GM23338 (cell line): ENCODE data around the gene TASOR.

Experiments
- EZH2 ChIP-seq: fragments of 200-600 bp; sonication (generic); IDR thresholded peaks from one replicate; pipeline ENCODE4 v1.8.0; 2017; ENCODE audit warnings: antibody characterized with exemption, mild to moderate bottlenecking, low read depth; ENCODE audit not compliant: unreplicated experiment
- POLR2AphosphoS5 ChIP-seq: IDR thresholded peaks from 2 replicates; pipeline ENCODE4 v1.6.1; 2016; ENCODE audit warnings: antibody characterized with exemption, low read depth
- TF ChIP-seq, protein P1 (sequence below), 2 experiments: fragments of 200-600 bp in 1 of 2; sonication (generic) in 1 of 2; conservative IDR thresholded peaks; 2 replicates each; pipeline versions ENCODE4 v1.5.1 to v1.6.1; 2016 to 2017; ENCODE audit warnings: antibody characterized with exemption in 2 of 2, low read depth in 2 of 2, mild to moderate bottlenecking in 2 of 2, moderate library complexity in 1 of 2
- TF ChIP-seq, protein P2 (sequence below): IDR thresholded peaks from one replicate; pipeline ENCODE4 v1.6.1; 2018; ENCODE audit warnings: antibody characterized with exemption; ENCODE audit not compliant: unreplicated experiment

DNA sequence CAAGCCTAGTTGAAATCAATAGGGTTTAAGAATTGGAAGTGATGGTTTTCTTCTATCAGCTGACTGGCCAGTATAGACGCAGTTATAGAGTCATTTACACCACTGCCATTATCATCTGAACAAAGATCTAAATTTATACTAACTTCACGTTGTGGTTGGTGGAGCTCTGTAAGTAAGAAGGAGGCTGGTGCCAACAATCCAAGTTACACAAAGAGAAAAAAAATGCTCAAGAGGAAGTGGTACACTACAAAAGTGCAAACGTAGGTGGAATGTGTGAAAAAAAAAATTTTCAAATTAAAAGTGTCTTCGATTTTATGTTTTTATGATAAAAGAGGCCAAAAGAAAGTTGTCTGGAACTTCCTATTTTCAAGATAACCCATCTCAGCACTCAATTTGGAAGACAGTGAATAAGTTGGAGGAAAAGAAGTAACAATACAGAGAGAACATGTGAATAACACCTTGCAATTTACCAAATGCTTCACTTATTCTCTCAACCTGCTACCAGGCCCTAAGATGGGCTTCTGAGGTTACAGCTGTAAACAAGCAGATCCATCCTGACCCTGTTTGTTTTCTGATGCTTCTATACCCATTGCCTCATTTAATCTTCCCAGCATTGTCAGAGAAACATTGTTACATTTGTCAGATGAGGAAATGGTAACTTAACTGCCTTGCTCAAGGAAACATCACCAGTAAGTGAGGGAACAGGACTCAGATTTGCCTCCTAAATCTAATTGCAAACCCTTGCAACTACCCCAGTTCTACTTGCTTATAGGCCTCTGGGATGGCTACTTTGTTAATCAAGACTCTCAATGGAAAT lies 12.0 kb upstream of the TASOR start:
- TF ChIP-seq, protein P1, sequence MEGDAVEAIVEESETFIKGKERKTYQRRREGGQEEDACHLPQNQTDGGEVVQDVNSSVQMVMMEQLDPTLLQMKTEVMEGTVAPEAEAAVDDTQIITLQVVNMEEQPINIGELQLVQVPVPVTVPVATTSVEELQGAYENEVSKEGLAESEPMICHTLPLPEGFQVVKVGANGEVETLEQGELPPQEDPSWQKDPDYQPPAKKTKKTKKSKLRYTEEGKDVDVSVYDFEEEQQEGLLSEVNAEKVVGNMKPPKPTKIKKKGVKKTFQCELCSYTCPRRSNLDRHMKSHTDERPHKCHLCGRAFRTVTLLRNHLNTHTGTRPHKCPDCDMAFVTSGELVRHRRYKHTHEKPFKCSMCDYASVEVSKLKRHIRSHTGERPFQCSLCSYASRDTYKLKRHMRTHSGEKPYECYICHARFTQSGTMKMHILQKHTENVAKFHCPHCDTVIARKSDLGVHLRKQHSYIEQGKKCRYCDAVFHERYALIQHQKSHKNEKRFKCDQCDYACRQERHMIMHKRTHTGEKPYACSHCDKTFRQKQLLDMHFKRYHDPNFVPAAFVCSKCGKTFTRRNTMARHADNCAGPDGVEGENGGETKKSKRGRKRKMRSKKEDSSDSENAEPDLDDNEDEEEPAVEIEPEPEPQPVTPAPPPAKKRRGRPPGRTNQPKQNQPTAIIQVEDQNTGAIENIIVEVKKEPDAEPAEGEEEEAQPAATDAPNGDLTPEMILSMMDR (conservative IDR thresholded peaks at IDR 0.05; ENCODE audit: low read depth in 2 of 2), result no peak
- TF ChIP-seq, protein P2, sequence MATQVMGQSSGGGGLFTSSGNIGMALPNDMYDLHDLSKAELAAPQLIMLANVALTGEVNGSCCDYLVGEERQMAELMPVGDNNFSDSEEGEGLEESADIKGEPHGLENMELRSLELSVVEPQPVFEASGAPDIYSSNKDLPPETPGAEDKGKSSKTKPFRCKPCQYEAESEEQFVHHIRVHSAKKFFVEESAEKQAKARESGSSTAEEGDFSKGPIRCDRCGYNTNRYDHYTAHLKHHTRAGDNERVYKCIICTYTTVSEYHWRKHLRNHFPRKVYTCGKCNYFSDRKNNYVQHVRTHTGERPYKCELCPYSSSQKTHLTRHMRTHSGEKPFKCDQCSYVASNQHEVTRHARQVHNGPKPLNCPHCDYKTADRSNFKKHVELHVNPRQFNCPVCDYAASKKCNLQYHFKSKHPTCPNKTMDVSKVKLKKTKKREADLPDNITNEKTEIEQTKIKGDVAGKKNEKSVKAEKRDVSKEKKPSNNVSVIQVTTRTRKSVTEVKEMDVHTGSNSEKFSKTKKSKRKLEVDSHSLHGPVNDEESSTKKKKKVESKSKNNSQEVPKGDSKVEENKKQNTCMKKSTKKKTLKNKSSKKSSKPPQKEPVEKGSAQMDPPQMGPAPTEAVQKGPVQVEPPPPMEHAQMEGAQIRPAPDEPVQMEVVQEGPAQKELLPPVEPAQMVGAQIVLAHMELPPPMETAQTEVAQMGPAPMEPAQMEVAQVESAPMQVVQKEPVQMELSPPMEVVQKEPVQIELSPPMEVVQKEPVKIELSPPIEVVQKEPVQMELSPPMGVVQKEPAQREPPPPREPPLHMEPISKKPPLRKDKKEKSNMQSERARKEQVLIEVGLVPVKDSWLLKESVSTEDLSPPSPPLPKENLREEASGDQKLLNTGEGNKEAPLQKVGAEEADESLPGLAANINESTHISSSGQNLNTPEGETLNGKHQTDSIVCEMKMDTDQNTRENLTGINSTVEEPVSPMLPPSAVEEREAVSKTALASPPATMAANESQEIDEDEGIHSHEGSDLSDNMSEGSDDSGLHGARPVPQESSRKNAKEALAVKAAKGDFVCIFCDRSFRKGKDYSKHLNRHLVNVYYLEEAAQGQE, result no peak
- no peak for TF ChIP-seq POLR2AphosphoS5
- TF ChIP-seq EZH2, result no peak
